SK-N-SH (cell line): ENCODE results near the gene ECE1. TPM values are rescaled to one million over a fixed set of nuclear protein-coding genes. Genes with fewer than 3 reads are reported as not detected.
"Not testable (repeated sequence)": the region's sequence is repeated elsewhere in the genome, so short reads cannot be mapped to it uniquely, and the experiment has no call there.

Source experiments
- CTCF ChIA-PET: fragments of 300-600, 350-600 bp; formaldehyde crosslinking; extraction: SDS; loops from one replicate; lab custom pipeline; 2021; lab: Yijun Ruan, JAX
- POLR2A ChIA-PET: fragments of 350-600 bp; sonication (Branson Sonifier 250); formaldehyde crosslinking; extraction: SDS; loops from one replicate; lab custom pipeline; 2020; ENCODE audit warnings: antibody characterized with exemption, inconsistent platforms; lab: Yijun Ruan, JAX
- DNase-seq: peaks from one replicate; pipeline ENCODE4 v3.0.0; 2012
- H2AFZ ChIP-seq: fragments of 200-600 bp; sonication (generic); 2 replicates; pipeline ENCODE4 v1.8.1; 2016; ENCODE audit warnings: antibody characterized with exemption, mild to moderate bottlenecking, low read depth
- H3F3A ChIP-seq: fragments of 200-600 bp; sonication (generic); replicated peaks from 2 replicates; pipeline ENCODE3; 2016; ENCODE audit warnings: antibody characterized with exemption, mild to moderate bottlenecking; ENCODE audit not compliant: insufficient read depth
- H3K27ac ChIP-seq, 2 experiments: fragments of 200-500 bp in 1 of 2; fragments of 200-600 bp in 1 of 2; sonication (Bioruptor generic) in 1 of 2; sonication (generic), shearing (Covaris generic) in 1 of 2; 2 replicates each; pipeline versions ENCODE4 v1.5.1 to v1.6.1; 2014 to 2016; ENCODE audit warnings: low read depth in 2 of 2, inconsistent platforms in 1 of 2, low read length in 1 of 2, mild to moderate bottlenecking in 1 of 2, mixed read lengths in 1 of 2
- H3K27me3 ChIP-seq: fragments of 200-600 bp; sonication (generic), shearing (Covaris generic); 2 replicates; pipeline ENCODE4 v1.6.1; 2016; ENCODE audit warnings: mixed run types; ENCODE audit not compliant: insufficient read depth
- H3K36me3 ChIP-seq, 2 experiments: fragments of 200-500 bp in 1 of 2; fragments of 200-600 bp in 1 of 2; sonication (Bioruptor generic) in 1 of 2; sonication (generic) in 1 of 2; replicated peaks in 1 of 2; 2 replicates each; pipeline versions ENCODE3 to v1.5.1; 2014 to 2016; ENCODE audit warnings: low read length in 1 of 2, mild to moderate bottlenecking in 1 of 2; ENCODE audit not compliant: insufficient read depth in 2 of 2, control insufficient read depth in 1 of 2
- H3K4me1 ChIP-seq, 2 experiments: fragments of 200-500 bp in 1 of 2; fragments of 200-600 bp in 1 of 2; sonication (Bioruptor generic) in 1 of 2; sonication (generic), shearing (Covaris generic) in 1 of 2; 2 replicates each; pipeline versions ENCODE4 v1.5.1 to v1.6.1; 2014 to 2016; ENCODE audit warnings: low read depth in 1 of 2, low read length in 1 of 2, mixed run types in 1 of 2; ENCODE audit not compliant: insufficient read depth in 2 of 2, control insufficient read depth in 1 of 2
- H3K4me2 ChIP-seq: fragments of 200-600 bp; sonication (generic), shearing (Covaris generic); 2 replicates; pipeline ENCODE4 v1.6.1; 2017; ENCODE audit warnings: mixed run types
- H3K4me3 ChIP-seq, 2 experiments: fragments of 200-500 bp in 1 of 2; fragments of 200-600 bp in 1 of 2; sonication (Bioruptor generic) in 1 of 2; sonication (generic), shearing (Covaris generic) in 1 of 2; 2 replicates each; pipeline versions ENCODE4 v1.5.1 to v1.8.1; 2014 to 2016; ENCODE audit warnings: low read depth in 2 of 2, inconsistent platforms in 1 of 2, low read length in 1 of 2, mild to moderate bottlenecking in 1 of 2, mixed read lengths in 1 of 2, moderate library complexity in 1 of 2
- H3K79me2 ChIP-seq: fragments of 200-600 bp; sonication (generic); 2 replicates; pipeline ENCODE4 v1.8.1; 2017; ENCODE audit warnings: mild to moderate bottlenecking; ENCODE audit not compliant: insufficient read depth
- H3K9ac ChIP-seq: fragments of 200-600 bp; sonication (generic); 2 replicates; pipeline ENCODE4 v1.6.1; 2017; ENCODE audit warnings: mixed run types
- H3K9me2 ChIP-seq: fragments of 200-600 bp; sonication (generic); 2 replicates; pipeline ENCODE4 v1.6.1; 2017; ENCODE audit warnings: mixed run types
- H3K9me3 ChIP-seq: fragments of 200-600 bp; sonication (generic); 2 replicates; pipeline ENCODE4 v1.6.1; 2017; ENCODE audit warnings: mixed run types, mild to moderate bottlenecking, moderate library complexity
- H4K20me1 ChIP-seq: fragments of 200-600 bp; sonication (generic); 2 replicates; pipeline ENCODE4 v1.6.1; 2017; ENCODE audit warnings: mild to moderate bottlenecking, mixed run types; ENCODE audit not compliant: insufficient read depth
- FOXJ3 ChIP-seq: sonication (generic); formaldehyde crosslinking; IDR thresholded peaks from 2 replicates; pipeline ENCODE4 v1.5.1; 2020; ENCODE audit warnings: mild to moderate bottlenecking, missing genetic modification reagents
- NFIC ChIP-seq: IDR thresholded peaks from 2 replicates; pipeline ENCODE4 v1.4.0; 2012; ENCODE audit warnings: borderline replicate concordance
- NRF1 ChIP-seq: IDR thresholded peaks from 2 replicates; pipeline ENCODE4 v1.6.1; 2012; ENCODE audit warnings: low read depth, mild to moderate bottlenecking, low read length
- POLR2AphosphoS5 ChIP-seq: IDR thresholded peaks from 2 replicates; pipeline ENCODE4 v1.6.1; 2012; ENCODE audit warnings: low read depth, low read length
- RCOR1 ChIP-seq: fragments of 150-350 bp; IDR thresholded peaks from 2 replicates; pipeline ENCODE4 v1.6.1; 2017; ENCODE audit warnings: antibody characterized with exemption, low read length
- TCF12 ChIP-seq: IDR thresholded peaks from 2 replicates; pipeline ENCODE4 v1.4.0; 2012
- YY1 ChIP-seq: IDR thresholded peaks from 2 replicates; pipeline ENCODE4 v1.4.0; 2012; ENCODE audit warnings: low read depth, mild to moderate bottlenecking
- WGBS: methylation state at CpG from one replicate; pipeline ENCODE4 v1.1.6; 2017; ENCODE audit warnings: low lambda C conversion rate; 5-methylcytosine and 5-hydroxymethylcytosine counted together
- polyA plus RNA-seq, 3 experiments: library from polyadenylated mRNA; depleted of rRNA; stranded (reverse); fragments of >200 nt; gene quantifications; 2 replicates each; pipeline ENCODE4 v1.2.3, GENCODE V29; 2012

The ECE1 gene
- polyA plus RNA-seq, 1 of the 3 experiments (the other 2 are of a cell fraction): 96.6 TPM

DNA sequence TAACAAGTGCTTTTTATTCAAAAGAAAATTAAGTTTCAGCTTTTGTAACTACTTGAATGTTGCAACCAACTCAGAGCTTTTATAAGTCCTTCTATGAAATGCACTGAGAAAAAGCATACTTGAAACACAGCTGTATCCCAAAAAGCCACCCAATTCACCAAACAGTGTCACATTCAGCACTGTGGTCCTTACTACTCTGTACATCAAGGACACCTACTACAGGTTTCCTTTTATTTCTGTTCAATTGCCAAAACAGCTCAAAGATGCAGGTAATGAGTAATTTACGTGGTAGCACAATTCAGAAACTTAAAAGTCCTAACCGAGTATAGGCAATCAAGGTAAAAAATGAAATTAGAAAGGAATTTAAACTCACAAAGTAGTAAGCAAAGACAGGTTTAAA is 116.0 kb downstream of the ECE1 start:
- 27% methylated on average over 2 of the region's 2 CpGs for WGBS
- TF ChIP-seq RCOR1: no peak
- no peak for TF ChIP-seq FOXJ3 (CRISPR knock-in tag)
- no peak for TF ChIP-seq NRF1
- TF ChIP-seq YY1: no peak
- no peak for TF ChIP-seq POLR2AphosphoS5
- TF ChIP-seq, all 33 proteins: peak for 0
- Histone ChIP-seq H3K9me2 (no peaks in the 10 kb centered on the region), H3K4me2 (peak overlapping the region; percentile 76), H3K4me3 (peak overlapping the region; percentile 91 to 93), H2AFZ (no peak overlapping the region), H3K27ac (peak overlapping the region; percentile 53 to 76; a peak in 3 of 4 replicates), H3K27me3 (no peaks in the 10 kb centered on the region), H3K4me1 (peaks cover 0 to 6% of the 10 kb centered on the region in 2 experiments; a peak in 3 of 4 replicates), H3F3A (peaks cover 29% of the 10 kb centered on the region), H3K36me3 (peaks cover 0 to 15% of the 10 kb centered on the region in 2 experiments), H3K9me3 (no peaks in the 10 kb centered on the region), H3K79me2 (peaks cover 68% of the 10 kb centered on the region), H3K9ac (peak overlapping the region; percentile 86), H4K20me1 (peaks cover 26% of the 10 kb centered on the region)
- DNase-seq: no peak
- ChIA-PET CTCF (interaction anchor here (0.8 kb wide), 1 partner anchor 21 kb away, joined by 7 read pairs; no protein-coding TSS in a partner anchor), POLR2A (interaction anchor here (0.6 to 1.1 kb wide), 3 partner anchors 33 to 156 kb away, joined by 3 read pairs; no protein-coding TSS in a partner anchor)

DNA sequence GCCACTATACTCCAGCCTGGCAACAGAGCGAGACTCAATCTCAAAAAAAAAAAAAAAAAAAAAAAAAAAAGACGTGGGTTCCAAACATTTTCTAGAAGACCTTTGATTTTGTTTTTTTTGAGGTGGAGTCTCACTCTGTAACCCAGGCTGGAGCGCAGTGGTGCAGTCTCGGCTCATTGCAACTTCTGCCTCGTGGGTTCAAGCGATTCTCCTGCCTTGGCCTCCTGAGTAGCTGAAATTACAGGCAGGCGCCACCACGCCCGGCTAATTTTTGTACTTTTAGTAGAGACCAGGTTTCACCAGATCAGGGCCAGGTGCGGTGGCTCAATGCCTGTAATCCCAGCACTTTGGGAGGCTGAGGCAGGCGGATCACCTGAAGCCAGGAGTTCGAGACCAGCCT is 117.2 kb downstream of the ECE1 start:
- H3K4me1 ChIP-seq, H3K9me3 ChIP-seq, H3K9ac ChIP-seq, H2AFZ ChIP-seq, H3K4me3 ChIP-seq, POLR2A ChIA-PET, H3K9me2 ChIP-seq, DNase-seq, H3K4me2 ChIP-seq, H3K27ac ChIP-seq, H3K27me3 ChIP-seq: not testable (repeated sequence)
- CTCF ChIA-PET: interaction anchor here (0.9 kb wide), 2 partner anchors 10 to 476 kb away, joined by 3 read pairs; no protein-coding TSS in a partner anchor
- 82% methylated on average over 11 of the region's 12 CpGs for WGBS
- Histone ChIP-seq H3K36me3 (peaks cover 0 to 15% of the 10 kb centered on the region in 2 experiments), H3K79me2 (peaks cover 79% of the 10 kb centered on the region), H3F3A (peaks cover 29% of the 10 kb centered on the region), H4K20me1 (peaks cover 26% of the 10 kb centered on the region)

DNA sequence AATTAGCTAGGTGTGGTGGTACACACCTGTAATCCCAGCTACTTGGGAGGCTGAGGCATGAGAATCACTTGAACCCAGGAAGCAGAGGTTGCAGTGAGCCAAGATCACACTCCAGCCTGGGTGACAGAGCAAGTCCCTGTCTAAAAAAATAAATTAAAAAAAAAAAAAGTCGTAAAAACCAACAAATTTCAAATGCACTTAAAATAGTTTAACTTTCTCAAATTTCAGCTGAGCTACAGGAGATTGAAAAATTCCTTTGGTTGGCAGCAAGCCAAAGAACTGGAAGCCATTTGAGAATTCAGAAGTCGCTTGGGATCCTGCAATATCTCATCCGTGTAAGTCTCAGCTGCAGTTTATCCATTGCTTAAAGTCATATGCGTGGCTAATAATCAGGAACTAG is 119.4 kb downstream of the ECE1 start:
- not testable (repeated sequence) for H3K4me3 ChIP-seq, H3K27me3 ChIP-seq, H3K9me2 ChIP-seq, H2AFZ ChIP-seq, H3K9me3 ChIP-seq, H3K4me1 ChIP-seq, DNase-seq, H3K4me2 ChIP-seq, H3K9ac ChIP-seq
- TF ChIP-seq TCF12: peak; percentile 28; the same call in 1 of the 2 replicates
- TF ChIP-seq NFIC: peak; percentile 74
- CTCF ChIA-PET: interaction anchor here (0.8 kb wide), 1 partner anchor 24 kb away, joined by 4 read pairs; no protein-coding TSS in a partner anchor
- peaks cover 0 to 24% of the 10 kb centered on the region in 2 experiments for H3K36me3 ChIP-seq
- H4K20me1 ChIP-seq: peaks cover 27% of the 10 kb centered on the region
- peaks cover 28% of the 10 kb centered on the region for H3F3A ChIP-seq
- POLR2A ChIA-PET: interaction anchor here (0.6 kb wide), 1 partner anchor 90 kb away, joined by 5 read pairs; no protein-coding TSS in a partner anchor
- WGBS: 48% methylated on average over 4 of the region's 4 CpGs
- H3K27ac ChIP-seq: peak overlapping the region in 1 of 2 experiments; percentile 54; a peak in 3 of 4 replicates
- H3K79me2 ChIP-seq: peaks cover 99% of the 10 kb centered on the region
